ENCODE measurements around the gene FAM110C. TPM values are rescaled to one million over a fixed set of nuclear protein-coding genes. Genes with fewer than 3 reads are reported as not detected.
A peak's percentile ranks its signal among the peaks of the same experiment; 100 is the strongest.

The FAM110C gene
- total RNA-seq, 2 experiments from 2014 or later: 0.14 to 0.16 TPM

DNA sequence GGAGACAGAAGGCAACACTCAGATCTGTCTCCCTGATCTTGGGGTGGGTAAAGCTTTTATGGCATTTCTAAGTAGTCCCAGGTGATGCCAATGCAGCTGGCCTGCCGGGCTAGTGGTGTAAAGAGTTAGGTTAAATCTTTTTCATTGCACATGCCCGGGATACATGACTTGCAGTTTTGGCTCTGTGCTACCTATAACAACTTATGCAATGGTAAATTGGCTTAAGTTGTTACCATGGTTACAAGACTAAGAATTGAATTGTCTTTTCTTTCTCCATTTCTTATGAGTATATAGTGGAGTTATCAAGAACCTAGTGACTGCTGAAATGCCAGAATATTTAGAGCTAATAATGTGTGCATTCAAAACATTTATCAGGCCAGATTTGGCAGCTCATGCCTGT lies 5.3 kb upstream of the FAM110C start:
- Mint-ChIP-seq H3K4me1 (peaks cover 4% of the 10 kb centered on the region), H3K4me3 (no peak overlapping the region), H3K27me3 (peaks cover 17% of the 10 kb centered on the region), H3K27ac (no peak overlapping the region), H3K9me3 (no peaks in the 10 kb centered on the region), H3K36me3 (peaks cover 1% of the 10 kb centered on the region)
- no peak for DNase-seq

DNA sequence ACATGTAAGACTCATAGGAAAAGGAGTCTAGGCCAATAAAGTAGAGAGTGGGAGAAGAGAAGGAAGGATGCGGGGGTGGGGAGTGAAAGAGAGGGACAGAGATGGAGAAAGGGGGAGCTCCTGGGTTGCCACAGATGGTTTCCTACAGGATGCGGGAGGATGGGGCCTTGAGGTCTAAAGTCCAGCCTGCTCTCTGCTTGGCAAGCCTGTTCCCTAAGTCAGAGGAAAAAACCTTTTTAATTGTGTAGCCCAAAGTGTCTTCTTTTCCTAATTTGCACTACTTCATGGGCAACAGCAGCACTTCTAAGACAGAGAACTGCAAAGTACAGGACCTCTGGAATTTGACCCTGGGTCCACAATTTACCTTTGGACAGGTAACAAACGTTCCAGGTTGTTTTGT lies 1.4 kb upstream of the FAM110C start:
- Mint-ChIP-seq H3K27me3 (peaks cover 38% of the 10 kb centered on the region), H3K4me1 (peaks cover 8% of the 10 kb centered on the region), H3K9me3 (no peaks in the 10 kb centered on the region), H3K27ac (no peak overlapping the region), H3K36me3 (no peaks in the 10 kb centered on the region), H3K4me3 (no peak overlapping the region)
- no peak for DNase-seq

DNA sequence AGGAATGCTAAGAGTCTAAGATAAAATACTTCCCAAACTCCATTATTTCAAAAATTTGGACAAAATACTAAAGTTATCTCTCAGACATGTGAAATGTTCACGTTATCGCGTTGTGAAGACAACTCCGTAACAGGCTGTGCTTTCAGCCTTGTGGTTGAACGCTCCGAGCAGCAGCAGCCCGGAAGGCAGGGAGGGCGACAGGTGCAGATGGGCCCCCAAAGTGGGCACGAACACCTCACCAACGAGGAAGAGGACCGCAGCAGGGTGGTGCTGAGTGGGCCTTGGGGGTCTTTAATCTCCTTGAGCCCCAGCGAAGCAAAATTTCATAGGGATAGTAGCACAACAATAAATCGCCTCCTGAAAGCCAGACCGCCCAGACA lies 1.0 kb upstream of the FAM110C start:
- no peak overlapping the region for H3K27ac Mint-ChIP-seq
- no peak for DNase-seq
- no peak overlapping the region for H3K4me3 Mint-ChIP-seq
- peaks cover 38% of the 10 kb centered on the region for H3K27me3 Mint-ChIP-seq
- no peaks in the 10 kb centered on the region for H3K9me3 Mint-ChIP-seq
- no peaks in the 10 kb centered on the region for H3K36me3 Mint-ChIP-seq
- peaks cover 10% of the 10 kb centered on the region for H3K4me1 Mint-ChIP-seq

DNA sequence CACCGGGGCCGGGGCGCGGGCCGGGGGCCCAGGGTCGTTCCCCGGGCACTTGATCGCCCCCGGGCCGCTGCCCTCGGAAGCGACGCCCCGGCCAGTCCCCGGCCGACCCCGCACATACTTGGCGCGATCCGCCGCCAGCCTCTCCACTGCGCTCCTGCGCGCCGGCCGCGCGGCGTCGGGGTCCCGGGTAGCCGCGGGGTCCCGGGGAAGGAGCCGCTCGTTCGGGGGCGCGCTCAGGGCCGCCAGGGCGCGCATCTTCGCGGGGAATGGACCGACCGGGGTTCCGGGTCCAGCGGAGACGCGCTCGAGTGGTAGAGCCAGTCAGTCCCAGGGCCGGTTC lies 204 bp downstream of the FAM110C start:
- Mint-ChIP-seq H3K4me1 (peaks cover 16% of the 10 kb centered on the region), H3K27me3 (peaks cover 38% of the 10 kb centered on the region), H3K9me3 (no peaks in the 10 kb centered on the region), H3K4me3 (no peak overlapping the region), H3K36me3 (no peaks in the 10 kb centered on the region), H3K27ac (no peak overlapping the region)
- no peak for DNase-seq

DNA sequence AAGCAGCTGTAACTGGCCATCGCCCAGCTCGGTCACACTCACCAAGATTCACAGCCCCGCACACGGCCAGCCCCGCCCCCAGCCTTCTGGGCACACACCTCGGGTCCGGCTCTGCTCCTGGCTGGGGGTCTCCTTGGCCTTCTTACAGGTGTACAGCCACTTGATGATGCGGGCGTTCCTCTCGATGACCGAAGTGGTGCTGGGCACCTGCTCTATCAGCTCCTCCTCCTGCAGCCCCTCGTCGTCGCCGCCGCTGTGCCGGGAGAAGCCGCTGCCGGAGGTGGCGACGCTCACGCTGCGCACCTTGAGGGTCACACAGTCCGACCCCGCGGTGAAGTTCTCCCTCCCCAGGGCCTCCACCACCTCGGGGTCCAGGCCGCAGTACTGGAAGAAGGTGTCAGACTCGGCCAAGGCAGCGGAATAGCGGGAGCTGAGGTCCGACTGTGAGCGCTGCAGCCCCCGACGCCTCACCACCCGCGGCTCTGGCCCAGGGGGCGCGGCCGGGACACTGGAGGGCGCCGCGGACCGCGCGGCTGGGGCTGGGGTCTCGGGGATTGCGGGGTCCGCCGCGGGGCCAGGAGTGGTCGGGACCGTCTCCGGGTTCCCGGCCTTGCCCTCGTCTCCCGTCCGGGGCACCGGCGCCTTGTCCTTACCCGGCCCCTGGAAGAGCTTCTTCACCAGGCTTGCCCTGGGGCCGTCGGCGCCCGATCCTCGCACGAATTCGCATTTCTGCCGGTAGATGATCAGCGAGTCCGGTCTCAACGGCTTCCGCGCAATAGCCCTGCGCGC lies 769 bp downstream of the FAM110C start:
- peak; percentile 9 for DNase-seq
- H3K27me3 Mint-ChIP-seq: peaks cover 41% of the 10 kb centered on the region
- H3K4me1 Mint-ChIP-seq: peaks cover 16% of the 10 kb centered on the region
- no peaks in the 10 kb centered on the region for H3K9me3 Mint-ChIP-seq
- peak overlapping the region; percentile 32 for H3K4me3 Mint-ChIP-seq
- H3K27ac Mint-ChIP-seq: no peak overlapping the region
- H3K36me3 Mint-ChIP-seq: no peaks in the 10 kb centered on the region

DNA sequence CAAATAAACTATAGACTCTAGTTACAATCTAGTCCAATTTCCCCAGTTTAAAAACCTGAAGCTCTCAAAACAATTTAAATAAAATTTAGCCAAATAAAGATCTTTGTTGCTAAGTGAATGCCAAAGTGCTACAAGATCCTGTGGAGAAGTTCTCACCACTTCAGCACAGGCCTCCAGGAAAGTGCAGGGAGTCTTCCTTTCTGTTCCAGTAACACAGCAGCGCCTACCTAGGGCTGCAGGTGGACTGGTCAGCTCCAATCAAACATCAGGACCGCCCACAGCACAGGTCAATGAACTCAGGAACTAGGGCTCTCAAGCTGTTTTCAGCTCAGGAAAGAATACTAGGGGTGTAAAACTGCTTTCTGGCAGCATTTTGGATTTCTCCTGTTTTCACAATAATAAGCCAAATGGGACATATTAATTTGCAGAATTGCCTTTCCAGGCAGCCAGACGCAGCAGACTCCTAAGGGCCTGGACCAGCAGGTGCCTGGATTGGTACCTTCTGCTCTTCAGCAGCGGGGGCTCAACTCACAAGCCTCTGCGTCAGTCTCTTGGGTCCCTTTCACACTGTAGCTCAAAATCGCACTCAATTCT lies 1.5 kb downstream of the FAM110C start:
- H3K9me3 Mint-ChIP-seq: no peaks in the 10 kb centered on the region
- peaks cover 47% of the 10 kb centered on the region for H3K27me3 Mint-ChIP-seq
- DNase-seq: no peak
- H3K4me3 Mint-ChIP-seq: peak overlapping the region; percentile 29
- no peaks in the 10 kb centered on the region for H3K36me3 Mint-ChIP-seq
- H3K4me1 Mint-ChIP-seq: peaks cover 16% of the 10 kb centered on the region
- no peak overlapping the region for H3K27ac Mint-ChIP-seq

DNA sequence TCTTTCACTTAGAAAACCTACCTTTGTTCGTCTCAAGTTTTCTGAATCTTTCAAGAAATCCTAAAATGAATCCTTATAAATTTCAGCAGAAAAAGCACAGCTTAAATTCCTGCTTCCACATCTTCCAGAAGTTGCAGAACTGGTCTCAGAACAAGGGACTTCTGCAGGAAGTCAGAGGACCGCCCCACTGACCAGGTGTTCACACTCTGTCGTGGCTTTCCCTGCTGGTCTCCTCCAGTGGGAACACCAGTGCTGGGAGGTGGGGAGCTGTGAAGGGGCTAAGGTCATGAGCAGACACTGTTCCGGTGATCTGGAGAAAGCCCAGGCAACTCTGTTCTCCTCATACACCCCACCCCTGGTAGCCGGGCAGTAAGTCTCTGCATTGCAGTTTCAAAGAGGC lies 3.5 kb downstream of the FAM110C start:
- DNase-seq: no peak
- H3K9me3 Mint-ChIP-seq: no peaks in the 10 kb centered on the region
- no peak overlapping the region for H3K27ac Mint-ChIP-seq
- H3K27me3 Mint-ChIP-seq: peaks cover 45% of the 10 kb centered on the region
- peaks cover 16% of the 10 kb centered on the region for H3K4me1 Mint-ChIP-seq
- no peaks in the 10 kb centered on the region for H3K36me3 Mint-ChIP-seq
- no peak overlapping the region for H3K4me3 Mint-ChIP-seq

DNA sequence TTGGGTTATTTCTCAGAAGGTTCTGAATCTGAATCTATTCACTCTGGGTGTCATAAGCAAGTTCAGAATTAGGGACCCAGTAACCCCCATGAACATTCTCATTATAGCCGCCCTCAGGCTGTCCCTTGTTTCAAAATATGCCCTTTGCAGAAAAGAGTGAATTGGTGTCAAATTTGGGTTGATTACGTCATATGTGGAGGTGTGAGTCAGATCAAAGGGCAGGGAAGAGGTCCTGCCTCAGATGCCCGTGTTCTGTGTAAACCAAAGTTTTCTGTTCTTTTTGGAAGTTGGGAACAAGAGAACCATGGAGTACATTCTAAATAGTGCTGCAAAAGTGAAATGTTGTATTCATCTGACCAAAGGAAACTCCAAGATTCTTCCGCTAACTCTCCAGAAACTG lies 5.8 kb downstream of the FAM110C start:
- Mint-ChIP-seq H3K27me3 (peaks cover 33% of the 10 kb centered on the region), H3K4me3 (no peak overlapping the region), H3K27ac (no peak overlapping the region), H3K4me1 (peaks cover 12% of the 10 kb centered on the region), H3K36me3 (no peaks in the 10 kb centered on the region), H3K9me3 (no peaks in the 10 kb centered on the region)
- DNase-seq: no peak

DNA sequence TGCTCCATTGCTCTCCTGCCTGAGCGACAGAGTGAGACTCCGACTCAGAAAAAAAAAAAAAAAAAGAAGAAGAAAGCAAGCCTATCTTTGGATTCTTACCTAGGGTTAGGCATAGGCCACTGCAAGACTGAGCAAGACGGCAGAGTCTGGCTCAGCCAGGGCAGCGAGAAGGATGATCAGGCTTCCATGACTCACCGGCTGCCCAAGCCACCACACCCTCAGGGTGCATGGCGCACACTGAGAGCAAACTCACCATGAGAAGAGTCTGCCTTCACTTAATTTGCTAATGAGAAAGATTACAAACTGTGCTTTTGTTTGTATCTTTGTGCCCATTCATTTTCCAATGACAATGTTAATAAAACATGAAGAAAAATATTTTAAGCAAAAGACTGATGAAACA lies 8.2 kb downstream of the FAM110C start:
- H3K27ac Mint-ChIP-seq: no peak overlapping the region
- no peaks in the 10 kb centered on the region for H3K36me3 Mint-ChIP-seq
- H3K4me3 Mint-ChIP-seq: no peak overlapping the region
- no peaks in the 10 kb centered on the region for H3K9me3 Mint-ChIP-seq
- peaks cover 13% of the 10 kb centered on the region for H3K27me3 Mint-ChIP-seq
- H3K4me1 Mint-ChIP-seq: peaks cover 24% of the 10 kb centered on the region
- no peak for DNase-seq

DNA sequence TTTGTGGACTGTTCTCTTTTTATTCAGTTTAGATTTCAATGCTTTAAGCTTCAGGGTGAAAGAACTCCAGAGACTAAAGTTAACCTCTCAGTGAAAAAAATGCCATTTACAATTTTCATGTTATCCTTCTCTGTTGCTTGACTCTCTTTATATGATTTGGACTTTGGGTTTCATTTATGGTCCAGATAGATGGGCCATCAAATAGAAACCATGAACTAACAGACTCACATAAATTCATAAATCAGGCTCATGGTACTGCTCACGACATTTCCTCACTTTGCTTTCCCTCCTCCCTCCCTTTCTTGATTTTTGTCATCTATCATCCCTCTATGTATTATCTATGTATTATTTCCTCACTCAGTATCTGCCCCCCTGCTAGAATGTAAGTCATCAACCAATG lies 10.0 kb downstream of the FAM110C start:
- Mint-ChIP-seq H3K9me3 (no peaks in the 10 kb centered on the region), H3K27me3 (peaks cover 13% of the 10 kb centered on the region), H3K4me3 (no peak overlapping the region), H3K27ac (no peak overlapping the region), H3K4me1 (peaks cover 22% of the 10 kb centered on the region), H3K36me3 (no peaks in the 10 kb centered on the region)
- no peak for DNase-seq

DNA sequence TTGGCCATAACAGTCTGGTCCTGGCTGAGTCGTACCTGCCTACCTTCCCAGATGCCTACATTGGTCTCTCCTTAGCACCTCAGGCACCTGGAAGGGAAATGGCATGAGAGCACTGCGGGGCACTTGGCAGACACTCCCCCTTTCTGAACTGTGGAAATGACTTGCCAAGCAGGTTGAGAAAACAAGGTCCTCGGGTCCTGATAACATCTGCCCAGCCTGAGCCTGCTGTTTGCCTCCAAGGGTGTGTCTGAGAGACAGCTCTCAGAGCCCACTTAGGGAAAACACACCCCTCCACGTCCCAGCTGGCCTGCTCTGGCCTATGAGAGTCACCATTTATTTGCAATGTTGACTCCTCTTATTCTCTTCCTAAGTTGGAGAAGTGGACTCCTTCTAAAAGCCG lies 10.5 kb downstream of the FAM110C start:
- no peak for DNase-seq
- peaks cover 22% of the 10 kb centered on the region for H3K4me1 Mint-ChIP-seq
- H3K27me3 Mint-ChIP-seq: peaks cover 12% of the 10 kb centered on the region
- H3K9me3 Mint-ChIP-seq: no peaks in the 10 kb centered on the region
- no peak overlapping the region for H3K4me3 Mint-ChIP-seq
- H3K36me3 Mint-ChIP-seq: no peaks in the 10 kb centered on the region
- H3K27ac Mint-ChIP-seq: no peak overlapping the region

DNA sequence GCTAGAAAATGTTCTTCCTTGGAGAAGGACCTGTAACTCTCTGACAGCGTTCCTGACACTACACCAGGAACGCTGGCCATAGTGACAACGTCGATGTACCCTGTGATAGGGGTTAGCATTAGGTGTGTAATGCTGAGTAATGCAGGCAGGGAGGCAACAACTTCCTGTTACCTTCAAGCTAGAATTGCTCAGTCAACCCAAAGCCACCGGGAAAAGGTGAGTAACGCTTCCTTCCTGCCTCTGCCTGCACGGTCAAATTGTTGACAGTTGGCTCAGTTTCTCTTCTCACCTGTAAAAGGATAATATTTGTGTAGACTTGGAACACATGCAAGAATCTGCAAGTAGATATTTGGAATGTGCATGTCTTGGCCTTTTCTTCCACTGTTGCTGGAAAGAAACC lies 12.7 kb downstream of the FAM110C start:
- Mint-ChIP-seq H3K4me3 (no peak overlapping the region), H3K9me3 (no peaks in the 10 kb centered on the region), H3K36me3 (no peaks in the 10 kb centered on the region), H3K27ac (peak overlapping the region; percentile 35), H3K4me1 (peaks cover 24% of the 10 kb centered on the region), H3K27me3 (no peaks in the 10 kb centered on the region)
- peak; percentile 41 for DNase-seq

DNA sequence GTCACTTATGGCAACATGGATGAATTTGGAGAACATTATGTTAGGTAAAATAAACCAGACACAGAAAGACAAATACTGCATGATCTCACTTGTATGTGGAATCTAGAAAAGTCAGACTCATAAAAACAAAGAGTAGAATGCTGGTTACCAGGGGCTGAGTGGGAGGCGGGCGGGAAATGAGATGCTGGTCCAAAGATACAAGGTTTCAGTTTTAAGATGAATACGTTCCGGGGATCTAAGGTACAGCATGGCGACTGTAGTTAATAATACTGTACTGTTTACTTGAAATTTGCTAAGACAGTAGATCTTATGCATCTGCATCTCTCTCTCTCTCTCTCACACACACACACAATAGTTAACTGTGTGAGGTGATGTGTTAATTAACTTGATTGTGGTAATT lies 14.2 kb downstream of the FAM110C start:
- H3K4me3 Mint-ChIP-seq: no peak overlapping the region

DNA sequence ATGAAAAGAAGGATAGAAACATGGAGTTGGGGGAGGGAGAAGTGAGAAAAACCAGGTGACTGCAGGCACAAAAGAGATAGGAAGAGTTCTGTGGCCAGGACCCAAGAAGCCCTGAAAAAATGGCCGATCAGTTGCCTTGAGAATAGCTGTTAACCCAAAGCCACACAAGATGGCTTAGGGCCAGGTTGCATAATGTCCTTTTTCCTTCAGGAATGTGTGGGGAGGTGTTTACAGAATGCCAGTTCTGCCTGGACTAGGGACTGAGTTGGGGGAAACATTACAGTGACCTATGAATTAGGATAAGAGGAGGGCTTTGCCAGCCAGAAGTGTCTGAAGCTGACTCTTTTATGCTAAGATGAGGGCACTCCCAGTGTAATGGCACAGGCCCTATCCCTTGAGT lies 17.1 kb downstream of the FAM110C start:
- no peak overlapping the region for H3K4me3 Mint-ChIP-seq
- peaks cover 30% of the 10 kb centered on the region for H3K4me1 Mint-ChIP-seq
- no peaks in the 10 kb centered on the region for H3K9me3 Mint-ChIP-seq

More for the DNA sequence above, 14.2 kb downstream of the FAM110C start:
- H3K27me3 Mint-ChIP-seq: no peaks in the 10 kb centered on the region
- no peak overlapping the region for H3K27ac Mint-ChIP-seq
- peaks cover 28% of the 10 kb centered on the region for H3K4me1 Mint-ChIP-seq
- no peaks in the 10 kb centered on the region for H3K9me3 Mint-ChIP-seq
- H3K36me3 Mint-ChIP-seq: no peaks in the 10 kb centered on the region
- no peak for DNase-seq

DNA sequence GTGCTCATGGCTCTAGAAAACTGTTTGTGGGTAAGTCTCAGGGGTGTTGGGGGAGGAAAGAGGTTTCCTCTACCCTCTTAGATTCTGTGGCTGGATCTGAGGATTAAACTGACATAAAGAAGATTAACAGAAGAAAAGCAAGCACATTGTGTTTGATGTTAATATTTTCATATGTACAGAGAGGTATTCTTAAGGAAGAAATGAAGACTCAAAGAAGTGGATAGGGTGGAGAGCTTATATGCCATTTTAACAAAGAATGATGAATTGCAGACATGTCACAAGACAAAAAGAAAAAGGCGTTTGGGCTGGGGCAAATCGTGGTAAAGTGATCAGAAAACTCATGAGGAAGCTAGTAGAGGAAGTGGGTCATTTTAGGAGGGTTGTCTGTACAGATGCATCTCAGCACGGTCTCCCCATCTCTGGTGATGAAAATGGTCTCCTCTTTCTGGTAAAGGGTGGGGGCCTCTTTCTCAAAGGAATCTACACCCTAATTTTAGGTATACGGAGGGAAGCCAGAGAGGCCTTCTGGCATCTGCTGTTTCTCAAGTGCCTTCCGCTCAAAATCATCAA lies 17.8 kb downstream of the FAM110C start:
- DNase-seq: no peak
- H3K9me3 Mint-ChIP-seq: no peaks in the 10 kb centered on the region
- no peaks in the 10 kb centered on the region for H3K36me3 Mint-ChIP-seq
- peaks cover 27% of the 10 kb centered on the region for H3K4me1 Mint-ChIP-seq
- no peaks in the 10 kb centered on the region for H3K27me3 Mint-ChIP-seq
- H3K27ac Mint-ChIP-seq: no peak overlapping the region
- no peak overlapping the region for H3K4me3 Mint-ChIP-seq

More for the DNA sequence above, 17.1 kb downstream of the FAM110C start:
- DNase-seq: no peak
- H3K27me3 Mint-ChIP-seq: no peaks in the 10 kb centered on the region
- H3K27ac Mint-ChIP-seq: no peak overlapping the region
- H3K36me3 Mint-ChIP-seq: no peaks in the 10 kb centered on the region

DNA sequence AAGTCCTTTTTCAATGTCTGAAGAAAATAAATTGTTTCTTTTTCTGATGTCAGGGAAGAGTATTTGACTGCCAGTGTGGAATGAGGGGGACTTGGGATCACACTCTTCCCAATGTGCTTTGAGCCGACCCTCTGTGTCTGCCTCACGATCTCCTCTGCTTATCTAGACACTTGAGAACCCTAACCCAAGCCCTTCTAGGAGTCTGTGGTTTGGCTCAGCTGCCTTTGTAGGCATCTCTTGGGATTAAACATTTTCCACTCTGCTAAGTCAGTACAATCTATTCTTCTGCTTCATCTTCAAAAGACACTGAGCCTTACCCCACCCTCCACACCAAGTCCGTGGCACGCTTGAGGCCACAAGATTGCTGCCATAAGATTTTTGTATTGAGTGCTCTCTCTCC lies 19.4 kb downstream of the FAM110C start:
- H3K27ac Mint-ChIP-seq: no peak overlapping the region
- H3K4me3 Mint-ChIP-seq: no peak overlapping the region

More for the DNA sequence above, 19.4 kb downstream of the FAM110C start:
- DNase-seq: no peak
- Mint-ChIP-seq H3K27me3 (peaks cover 5% of the 10 kb centered on the region), H3K4me1 (peaks cover 17% of the 10 kb centered on the region), H3K36me3 (no peaks in the 10 kb centered on the region), H3K9me3 (peaks cover 6% of the 10 kb centered on the region)

Measured in activated naive CD8-positive, alpha-beta T cell treated with anti-CD3 and anti-CD28 coated beads for 36 hours (primary cell).